Uterine smooth muscle cell (primary cell): ENCODE measurements around the gene MS4A8. TPM values are rescaled to one million over a fixed set of nuclear protein-coding genes. Genes with fewer than 3 reads are reported as not detected.

ENCODE experiments used
- total RNA-seq: library from RNA; depleted of rRNA; stranded (reverse); fragments of >200 nt; gene quantifications from 2 replicates; pipeline ENCODE4 v1.2.3, GENCODE V29; 2014

The MS4A8 gene, protein sequence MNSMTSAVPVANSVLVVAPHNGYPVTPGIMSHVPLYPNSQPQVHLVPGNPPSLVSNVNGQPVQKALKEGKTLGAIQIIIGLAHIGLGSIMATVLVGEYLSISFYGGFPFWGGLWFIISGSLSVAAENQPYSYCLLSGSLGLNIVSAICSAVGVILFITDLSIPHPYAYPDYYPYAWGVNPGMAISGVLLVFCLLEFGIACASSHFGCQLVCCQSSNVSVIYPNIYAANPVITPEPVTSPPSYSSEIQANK
- not detected in 2 replicates for total RNA-seq

DNA sequence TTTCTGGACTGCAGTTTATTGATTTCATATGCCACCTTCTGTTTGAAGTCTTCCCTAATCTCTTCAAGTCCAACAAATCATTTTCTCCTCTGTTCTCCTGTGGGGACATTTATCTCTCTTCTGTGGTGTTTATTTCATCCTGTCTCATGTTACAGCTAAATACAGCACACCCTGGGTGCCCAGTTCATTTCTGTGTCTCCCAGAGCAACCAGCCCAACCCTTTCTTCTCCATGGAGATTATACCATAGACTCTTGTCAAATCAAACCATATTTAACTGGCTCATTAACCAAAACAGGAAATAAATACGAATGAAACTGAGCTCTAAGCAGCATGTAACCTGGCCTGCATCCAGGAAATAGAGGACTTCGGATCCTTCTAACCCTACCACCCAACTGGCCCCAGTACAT is at the start of gene MS4A8:
Gene MS4A8, plus strand, starts transcription at position 329 of the 408 bp plus-strand sequence. CDS start 1,249 bp downstream, outside the sequence.

GRCh38 chr11:60724420-60724819 is 25.0 kb downstream of the MS4A8 start, which contains the start of gene MS4A18:
TSS of gene MS4A18 (plus strand) at chr11:60724720.

GRCh38 chr11:60756307-60757032 is 57.1 kb downstream of the MS4A8 start, which contains the start of gene MS4A15:
TSS of gene MS4A15 (plus strand) at chr11:60756867. CDS start at chr11:60763734, 6,867 bp downstream.

Other genes starting within 250 kb of the MS4A8 start
- gene MS4A1, start 243.8 kb upstream of the MS4A8 start, total RNA-seq, result not detected in 2 replicates
- gene MS4A12, start 206.8 kb upstream of the MS4A8 start, total RNA-seq, result not detected in 2 replicates
- gene MS4A13, start 184.2 kb upstream of the MS4A8 start, total RNA-seq, result not detected in 2 replicates
- not detected in 2 replicates for gene MS4A18, start 25.1 kb downstream of the MS4A8 start, total RNA-seq
- gene MS4A15, start 57.3 kb downstream of the MS4A8 start, total RNA-seq, result not detected in 2 replicates
- gene MS4A10, start 85.7 kb downstream of the MS4A8 start, total RNA-seq, result not detected in 2 replicates
- 10.6 and 15.8 TPM in 2 replicates for gene CCDC86, start 142.5 kb downstream of the MS4A8 start, total RNA-seq
- 0.11 and 0.12 TPM in 2 replicates for gene PTGDR2, start 156.3 kb downstream of the MS4A8 start, total RNA-seq
- gene ZP1, start 167.9 kb downstream of the MS4A8 start, total RNA-seq, result 0.12 TPM in 1 of 2 replicates, not detected in the other
- gene PRPF19, start 207.0 kb downstream of the MS4A8 start, total RNA-seq, result 39.5 and 57.7 TPM in 2 replicates
- 14.9 and 19.7 TPM in 2 replicates for gene TMEM109, start 214.5 kb downstream of the MS4A8 start, total RNA-seq
- gene TMEM132A, start 224.8 kb downstream of the MS4A8 start, total RNA-seq, result 33.4 and 48.5 TPM in 2 replicates